BJ (cell line): ENCODE measurements around the gene ST3GAL6. TPM values are rescaled to one million over a fixed set of nuclear protein-coding genes. Genes with fewer than 3 reads are reported as not detected.

Source experiments
- CTCF ChIA-PET: fragments of 350-600 bp; formaldehyde crosslinking; extraction: SDS; loops from one replicate; lab custom pipeline; 2021; ENCODE audit warnings: antibody characterized with exemption, inconsistent platforms; lab: Yijun Ruan, JAX
- POLR2A ChIA-PET: fragments of 300-600 bp; sonication (Branson Sonifier 250); formaldehyde crosslinking; extraction: SDS; loops from one replicate; lab custom pipeline; 2021; ENCODE audit warnings: antibody characterized with exemption; lab: Charles Lee
- DNase-seq: peaks from one replicate; pipeline ENCODE4 v3.0.0-alpha.2; 2011; ENCODE audit warnings: low read depth
- H3K27me3 ChIP-seq: 2 replicates; pipeline ENCODE4 v1.6.0; 2011; ENCODE audit warnings: low read length; ENCODE audit not compliant: control insufficient read depth, insufficient read depth
- H3K36me3 ChIP-seq: 2 replicates; pipeline ENCODE4 v1.5.1; 2011; ENCODE audit warnings: low read length; ENCODE audit not compliant: control insufficient read depth, insufficient read depth
- H3K4me3 ChIP-seq: 2 replicates; pipeline ENCODE4 v1.5.1; 2011; ENCODE audit warnings: low read depth, mild to moderate bottlenecking, control low read depth, low read length
- polyA plus RNA-seq: library from polyadenylated mRNA; depleted of rRNA; stranded (reverse); fragments of >200 nt; gene quantifications from 2 replicates; pipeline ENCODE4 v1.2.3, GENCODE V29; 2011
- TF ChIP-seq, protein P1 (sequence below): IDR thresholded peaks from 2 replicates; pipeline ENCODE4 v1.5.1; 2011; ENCODE audit warnings: low read depth, mild to moderate bottlenecking, control low read depth, inconsistent platforms, low read length, moderate library complexity; ENCODE audit not compliant: insufficient read depth

Gene ST3GAL6
- polyA plus RNA-seq, 1 experiment: not detected

- ChIA-PET CTCF (no interaction called here), POLR2A (no interaction called here)
- no peak overlapping the region for H3K4me3 ChIP-seq
- no peak for DNase-seq
- no peaks in the 10 kb centered on the region; the same call in 1 of the 2 replicates for H3K27me3 ChIP-seq
- TF ChIP-seq, protein P1, sequence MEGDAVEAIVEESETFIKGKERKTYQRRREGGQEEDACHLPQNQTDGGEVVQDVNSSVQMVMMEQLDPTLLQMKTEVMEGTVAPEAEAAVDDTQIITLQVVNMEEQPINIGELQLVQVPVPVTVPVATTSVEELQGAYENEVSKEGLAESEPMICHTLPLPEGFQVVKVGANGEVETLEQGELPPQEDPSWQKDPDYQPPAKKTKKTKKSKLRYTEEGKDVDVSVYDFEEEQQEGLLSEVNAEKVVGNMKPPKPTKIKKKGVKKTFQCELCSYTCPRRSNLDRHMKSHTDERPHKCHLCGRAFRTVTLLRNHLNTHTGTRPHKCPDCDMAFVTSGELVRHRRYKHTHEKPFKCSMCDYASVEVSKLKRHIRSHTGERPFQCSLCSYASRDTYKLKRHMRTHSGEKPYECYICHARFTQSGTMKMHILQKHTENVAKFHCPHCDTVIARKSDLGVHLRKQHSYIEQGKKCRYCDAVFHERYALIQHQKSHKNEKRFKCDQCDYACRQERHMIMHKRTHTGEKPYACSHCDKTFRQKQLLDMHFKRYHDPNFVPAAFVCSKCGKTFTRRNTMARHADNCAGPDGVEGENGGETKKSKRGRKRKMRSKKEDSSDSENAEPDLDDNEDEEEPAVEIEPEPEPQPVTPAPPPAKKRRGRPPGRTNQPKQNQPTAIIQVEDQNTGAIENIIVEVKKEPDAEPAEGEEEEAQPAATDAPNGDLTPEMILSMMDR: no peak
- H3K36me3 ChIP-seq: no peaks in the 10 kb centered on the region
Observed at GRCh38 chr3:98743071-98743470, 20.1 kb upstream of the ST3GAL6 start.

- no peak overlapping the region for H3K4me3 ChIP-seq
- POLR2A ChIA-PET: no interaction called here
- TF ChIP-seq, protein P1: no peak
- CTCF ChIA-PET: no interaction called here
- no peak for DNase-seq
- no peaks in the 10 kb centered on the region; the same call in 1 of the 2 replicates for H3K27me3 ChIP-seq
- no peaks in the 10 kb centered on the region for H3K36me3 ChIP-seq
Observed at GRCh38 chr3:98744283-98744682, 18.9 kb upstream of the ST3GAL6 start.

GRCh38 chr3:98745718-98746117 lies 17.4 kb upstream of the ST3GAL6 start:
- no peak for DNase-seq
- Histone ChIP-seq H3K4me3 (no peak overlapping the region), H3K27me3 (no peaks in the 10 kb centered on the region; the same call in 1 of the 2 replicates), H3K36me3 (no peaks in the 10 kb centered on the region)
- TF ChIP-seq, protein P1: no peak
- ChIA-PET CTCF (no interaction called here), POLR2A (no interaction called here)

GRCh38 chr3:98746122-98746521 lies 17.0 kb upstream of the ST3GAL6 start:
- Histone ChIP-seq H3K36me3 (no peaks in the 10 kb centered on the region), H3K4me3 (no peak overlapping the region), H3K27me3 (no peaks in the 10 kb centered on the region; the same call in 1 of the 2 replicates)
- ChIA-PET POLR2A (no interaction called here), CTCF (no interaction called here)
- no peak for DNase-seq
- TF ChIP-seq, protein P1: no peak

DNA sequence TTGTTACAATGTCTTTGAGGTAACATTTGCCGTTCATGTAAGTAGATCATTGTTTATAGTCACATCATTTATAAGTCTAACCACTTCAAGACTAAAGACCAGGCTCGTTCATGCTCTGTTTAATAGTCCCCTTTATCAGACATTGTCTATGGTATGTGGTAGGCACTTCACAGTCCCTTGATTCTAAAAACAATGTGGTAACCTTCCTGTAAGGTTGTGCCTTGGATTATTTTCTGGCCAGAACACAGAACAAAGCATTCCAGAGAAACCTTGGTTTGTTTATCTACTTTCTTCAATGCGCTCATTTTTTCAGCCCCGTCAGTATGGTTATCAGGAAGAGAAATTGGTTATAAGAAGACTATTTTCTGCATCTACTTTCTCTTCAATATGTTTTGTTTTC lies 16.3 kb upstream of the ST3GAL6 start:
- no peak for DNase-seq
- H3K27me3 ChIP-seq: no peaks in the 10 kb centered on the region; the same call in 1 of the 2 replicates
- no peak overlapping the region for H3K4me3 ChIP-seq
- POLR2A ChIA-PET: no interaction called here
- CTCF ChIA-PET: no interaction called here
- TF ChIP-seq, protein P1: no peak
- no peaks in the 10 kb centered on the region for H3K36me3 ChIP-seq
